Testis (tissue), 5 donors: ENCODE results near the gene ESRRA. TPM values are rescaled to one million over a fixed set of nuclear protein-coding genes. Genes with fewer than 3 reads are reported as not detected.
A peak's percentile ranks its signal among the peaks of the same experiment; 100 is the strongest.

ENCODE experiments used
- DNase-seq: peaks from one replicate; pipeline ENCODE4 v3.0.0-alpha.2; 2019
- H3K27ac ChIP-seq, 2 donors: fragments of 200-600 bp; sonication (generic); one replicate each; pipeline ENCODE4 v1.5.1; 2019
- H3K27me3 ChIP-seq: fragments of 200-600 bp; sonication (generic); one replicate; pipeline ENCODE4 v1.5.1; 2019
- H3K36me3 ChIP-seq: fragments of 200-600 bp; sonication (generic); one replicate; pipeline ENCODE4 v1.5.1; 2017; ENCODE audit warnings: low read depth; ENCODE audit errors: missing control alignments
- H3K4me1 ChIP-seq: fragments of 200-600 bp; sonication (generic); one replicate; pipeline ENCODE4 v1.5.1; 2019
- H3K4me3 ChIP-seq, 2 donors: fragments of 200-600 bp; sonication (generic); one replicate each; pipeline ENCODE4 v1.5.1; 2017 to 2019
- H3K9me3 ChIP-seq: fragments of 200-600 bp; sonication (generic); one replicate; pipeline ENCODE4 v1.5.1; 2017
- POLR2A ChIP-seq: fragments of 450-650 bp; IDR thresholded peaks from one replicate; pipeline ENCODE4 v1.6.1; 2017; ENCODE audit warnings: antibody characterized with exemption, mild to moderate bottlenecking, moderate library complexity
- WGBS, 2 donors: methylation state at CpG; one replicate each; pipeline ENCODE4 v1.1.5; 2018; 5-methylcytosine and 5-hydroxymethylcytosine counted together
- intact Hi-C: fragments of 100-400 bp; cut with DNase I; formaldehyde crosslinking; loops from one replicate; pipeline ENCODE4 v1.15.1; 2023; ENCODE audit warnings: low total_unique reads
- long read RNA-seq, 2 donors: transcript quantifications; one replicate each; lab custom pipeline, GENCODE V29; 2026
- polyA plus RNA-seq: library from polyadenylated mRNA; stranded (reverse); fragments of 350-450 nt; fragmentation: Illumina TruSeq; extraction: RNeasy Lipid Tissue Mini Kit (QIAGEN cat#74804); gene quantifications from one replicate; pipeline ENCODE4 v1.2.3, GENCODE V29; 2014; ENCODE audit warnings: low read depth, low replicate concordance; ENCODE audit not compliant: insufficient read depth
- total RNA-seq, 2 donors: library from RNA; depleted of rRNA; stranded (reverse); fragments of >200 nt; gene quantifications; one replicate each; pipeline ENCODE4 v1.2.3, GENCODE V29; 2016
- TF ChIP-seq, protein P1 (sequence below), 3 experiments: fragments of 450-650 bp in 2 of 3; fragments of 200-600 bp in 1 of 3; sonication (generic) in 1 of 3; IDR thresholded peaks; one replicate each; pipeline ENCODE4 v1.5.1; 2016 to 2019; ENCODE audit warnings: antibody characterized with exemption in 3 of 3, mild to moderate bottlenecking in 2 of 3, moderate library complexity in 1 of 3

ESRRA gene
- 10 to 100 TPM; 19.3 to 22.0 TPM for total RNA-seq
- 13.7 TPM for polyA plus RNA-seq
- long read RNA-seq, donor 1, transcript ESRRA-201 (7 exons, 2,215 nt): major isoform, 6 of 595 reads
- long read RNA-seq, donor 1, partial matches to known transcripts: 566 of 595 reads
- long read RNA-seq, donor 1, other reads (novel, unspliced or antisense): 23 of 595 reads
- long read RNA-seq, donor 2, partial matches to known transcripts: 400 of 408 reads
- long read RNA-seq, donor 2, other reads (novel, unspliced or antisense): 5 of 408 reads

DNA sequence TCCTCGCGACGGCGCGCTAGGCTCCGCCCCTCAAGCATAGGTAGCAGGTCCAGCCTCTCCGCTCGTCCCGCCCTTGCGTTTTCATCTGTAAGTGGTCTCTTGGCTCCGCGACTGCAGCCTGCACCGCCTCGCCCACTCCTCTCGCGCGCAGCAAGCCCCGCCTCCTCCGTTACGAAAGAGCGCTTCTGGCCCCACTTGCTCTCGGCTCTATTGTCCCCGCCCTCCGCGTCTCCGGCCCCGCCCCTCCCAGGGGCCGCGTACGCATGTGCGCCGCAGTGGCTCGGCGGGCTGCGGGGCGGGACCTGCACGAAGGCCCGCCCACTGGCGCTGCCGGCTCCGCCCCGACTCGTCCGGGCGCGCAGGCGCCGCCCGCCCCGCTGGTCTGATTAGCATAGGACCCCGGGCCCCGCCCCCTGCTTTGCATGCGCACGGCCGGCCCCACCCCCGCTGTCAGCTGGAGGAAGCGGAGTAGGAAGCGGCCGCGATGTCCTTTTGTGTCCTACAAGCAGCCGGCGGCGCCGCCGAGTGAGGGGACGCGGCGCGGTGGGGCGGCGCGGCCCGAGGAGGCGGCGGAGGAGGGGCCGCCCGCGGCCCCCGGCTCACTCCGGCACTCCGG lies at the start of gene ESRRA:
ESRRA (plus strand) TSS at position 450 of the 616 bp plus-strand sequence. CDS start 1,656 bp downstream, outside the sequence.
- peak; percentile 26 for TF ChIP-seq POLR2A
- TF ChIP-seq, protein P1, sequence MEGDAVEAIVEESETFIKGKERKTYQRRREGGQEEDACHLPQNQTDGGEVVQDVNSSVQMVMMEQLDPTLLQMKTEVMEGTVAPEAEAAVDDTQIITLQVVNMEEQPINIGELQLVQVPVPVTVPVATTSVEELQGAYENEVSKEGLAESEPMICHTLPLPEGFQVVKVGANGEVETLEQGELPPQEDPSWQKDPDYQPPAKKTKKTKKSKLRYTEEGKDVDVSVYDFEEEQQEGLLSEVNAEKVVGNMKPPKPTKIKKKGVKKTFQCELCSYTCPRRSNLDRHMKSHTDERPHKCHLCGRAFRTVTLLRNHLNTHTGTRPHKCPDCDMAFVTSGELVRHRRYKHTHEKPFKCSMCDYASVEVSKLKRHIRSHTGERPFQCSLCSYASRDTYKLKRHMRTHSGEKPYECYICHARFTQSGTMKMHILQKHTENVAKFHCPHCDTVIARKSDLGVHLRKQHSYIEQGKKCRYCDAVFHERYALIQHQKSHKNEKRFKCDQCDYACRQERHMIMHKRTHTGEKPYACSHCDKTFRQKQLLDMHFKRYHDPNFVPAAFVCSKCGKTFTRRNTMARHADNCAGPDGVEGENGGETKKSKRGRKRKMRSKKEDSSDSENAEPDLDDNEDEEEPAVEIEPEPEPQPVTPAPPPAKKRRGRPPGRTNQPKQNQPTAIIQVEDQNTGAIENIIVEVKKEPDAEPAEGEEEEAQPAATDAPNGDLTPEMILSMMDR (IDR thresholded peaks at IDR 0.05): no peak
- H3K4me3 ChIP-seq: peak within 1 kb of the TSS; percentile 73 to 74
- H3K9me3 ChIP-seq: no peaks in the 10 kb centered on the region
- intact Hi-C loops: no loop called here
- no peaks in the 10 kb centered on the region for H3K36me3 ChIP-seq
- peaks cover 20% of the 10 kb centered on the region for H3K4me1 ChIP-seq
- DNase-seq: peak; percentile 100
- H3K27ac ChIP-seq: peak within 1 kb of the TSS; percentile 76 to 95
- no peaks in the 10 kb centered on the region for H3K27me3 ChIP-seq
- WGBS, 2 donors: 1% methylated on average over 20 to 81 of the region's 81 CpGs

DNA sequence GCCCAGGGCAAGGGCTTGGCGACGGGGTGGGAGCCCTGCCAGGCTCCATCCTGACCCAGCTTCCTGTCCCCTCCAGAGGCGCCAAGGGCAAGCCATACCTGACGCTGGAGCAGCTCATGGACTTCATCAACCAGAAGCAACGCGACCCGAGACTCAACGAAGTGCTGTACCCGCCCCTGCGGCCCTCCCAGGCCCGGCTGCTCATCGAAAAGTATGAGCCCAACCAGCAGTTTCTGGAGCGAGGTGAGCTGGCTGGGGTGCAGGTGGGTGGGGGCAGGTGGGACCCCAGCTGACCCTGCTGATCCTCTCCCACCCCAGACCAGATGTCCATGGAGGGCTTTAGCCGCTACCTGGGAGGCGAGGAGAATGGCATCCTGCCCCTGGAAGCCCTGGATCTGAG lies 49.0 kb upstream of the ESRRA start:
- TF ChIP-seq, protein P1 (IDR thresholded peaks at IDR 0.05): no peak
- TF ChIP-seq POLR2A: no peak
- intact Hi-C loops: no loop called here
- Histone ChIP-seq H3K36me3 (no peaks in the 10 kb centered on the region), H3K27ac (no peak overlapping the region), H3K4me3 (no peak overlapping the region), H3K4me1 (peaks cover 12% of the 10 kb centered on the region), H3K27me3 (no peaks in the 10 kb centered on the region), H3K9me3 (no peaks in the 10 kb centered on the region)
- 89% methylated on average over 15 of the region's 15 CpGs; no CpG with 5 or more reads in 1 of the 2 donors for WGBS, 2 donors
- no peak for DNase-seq

DNA sequence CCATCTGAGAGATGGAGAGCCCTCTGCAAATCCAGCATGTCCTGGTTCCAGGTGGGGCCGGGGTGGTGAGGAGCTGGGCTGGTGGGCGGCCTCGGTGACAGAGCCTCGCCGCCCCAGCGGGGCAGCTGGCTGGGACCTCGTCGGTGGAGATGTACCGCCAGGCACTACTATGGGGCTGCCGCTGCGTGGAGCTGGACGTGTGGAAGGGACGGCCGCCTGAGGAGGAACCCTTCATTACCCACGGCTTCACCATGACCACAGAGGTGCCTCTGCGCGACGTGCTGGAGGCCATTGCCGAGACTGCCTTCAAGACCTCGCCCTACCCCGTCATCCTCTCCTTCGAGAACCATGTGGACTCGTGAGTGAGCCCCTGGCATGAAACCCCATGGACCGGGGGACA lies 47.0 kb upstream of the ESRRA start:
- H3K4me3 ChIP-seq: no peak overlapping the region
- no peak overlapping the region for H3K27ac ChIP-seq
- 88 to 90% methylated on average over 23 to 24 of the region's 24 CpGs for WGBS, 2 donors
- H3K9me3 ChIP-seq: no peaks in the 10 kb centered on the region
- no peaks in the 10 kb centered on the region for H3K27me3 ChIP-seq
- intact Hi-C loops: no loop called here
- DNase-seq: no peak
- no peaks in the 10 kb centered on the region for H3K36me3 ChIP-seq
- H3K4me1 ChIP-seq: no peaks in the 10 kb centered on the region
- TF ChIP-seq, protein P1 (IDR thresholded peaks at IDR 0.05): no peak
- TF ChIP-seq POLR2A: no peak

DNA sequence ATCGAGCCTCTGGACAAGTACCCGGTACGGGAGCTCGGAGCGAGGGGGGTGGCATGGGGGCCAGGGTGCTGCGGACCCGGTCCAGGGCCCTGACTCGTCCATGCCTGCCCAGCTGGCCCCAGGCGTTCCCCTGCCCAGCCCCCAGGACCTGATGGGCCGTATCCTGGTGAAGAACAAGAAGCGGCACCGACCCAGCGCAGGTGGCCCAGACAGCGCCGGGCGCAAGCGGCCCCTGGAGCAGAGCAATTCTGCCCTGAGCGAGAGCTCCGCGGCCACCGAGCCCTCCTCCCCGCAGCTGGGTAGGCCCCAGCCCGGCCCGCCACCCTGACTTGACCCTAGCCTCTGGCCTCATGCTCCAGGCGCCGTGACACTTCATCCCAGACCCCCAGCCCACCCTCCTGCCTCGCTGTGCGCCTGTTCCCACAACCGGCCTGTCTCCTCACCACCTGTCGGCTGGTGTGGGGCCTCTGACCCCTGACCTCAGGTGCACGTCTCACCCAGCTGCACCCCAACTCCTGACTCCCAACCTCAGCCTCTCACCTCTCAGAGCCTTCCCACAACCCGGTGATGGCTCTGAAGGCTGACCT lies 46.3 kb upstream of the ESRRA start:
- Histone ChIP-seq H3K27me3 (no peaks in the 10 kb centered on the region), H3K4me3 (no peak overlapping the region), H3K9me3 (no peaks in the 10 kb centered on the region), H3K36me3 (no peaks in the 10 kb centered on the region), H3K27ac (no peak overlapping the region), H3K4me1 (peaks cover 1% of the 10 kb centered on the region)
- DNase-seq: no peak
- TF ChIP-seq POLR2A: no peak
- WGBS, 2 donors: 92 to 96% methylated on average over 27 to 32 of the region's 32 CpGs
- intact Hi-C loops: no loop called here

DNA sequence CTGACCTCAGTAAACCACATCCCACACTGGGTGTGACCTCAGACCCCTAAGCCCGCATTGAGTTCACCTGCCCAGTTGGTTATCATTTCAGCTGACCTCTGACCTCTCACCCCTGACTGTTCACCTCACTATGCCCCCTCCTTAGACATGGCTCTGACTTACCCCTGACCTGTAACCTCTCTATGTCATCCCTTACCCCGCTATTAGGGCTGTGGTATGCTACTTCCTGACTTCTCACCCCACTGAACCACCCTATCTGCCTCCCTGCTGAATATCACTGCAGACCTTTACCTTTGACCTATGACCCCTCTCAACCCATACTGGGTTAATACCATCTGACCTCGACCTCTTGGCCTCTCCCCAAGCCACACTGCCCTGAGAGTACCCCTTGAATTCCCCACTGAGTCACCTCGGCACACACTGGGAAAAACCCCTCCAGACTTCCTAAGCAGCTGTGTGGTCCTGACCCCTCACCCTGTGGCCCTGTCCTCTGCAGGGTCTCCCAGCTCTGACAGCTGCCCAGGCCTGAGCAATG lies 45.7 kb upstream of the ESRRA start:
- intact Hi-C loops: no loop called here
- Histone ChIP-seq H3K9me3 (no peaks in the 10 kb centered on the region), H3K36me3 (no peaks in the 10 kb centered on the region), H3K4me1 (peaks cover 6% of the 10 kb centered on the region), H3K27ac (no peak overlapping the region), H3K4me3 (no peak overlapping the region), H3K27me3 (no peaks in the 10 kb centered on the region)
- no peak for DNase-seq
- TF ChIP-seq, protein P1 (IDR thresholded peaks at IDR 0.05): no peak
- no peak for TF ChIP-seq POLR2A
- WGBS, 2 donors: 85 to 90% methylated on average over 4 of the region's 4 CpGs
